Brain microvascular endothelial cell (primary cell): Measurements from ENCODE around the gene IL16.

Source experiments
- DNase-seq: peaks from one replicate; pipeline ENCODE4 v3.0.0-alpha.2; 2020
- H3K27ac ChIP-seq: fragments of 250-450 bp; sonication (Bioruptor Pico); 2 replicates; pipeline ENCODE4 v1.5.1; 2020; ENCODE audit warnings: mild to moderate bottlenecking, moderate library complexity
- H3K27me3 ChIP-seq: fragments of 250-450 bp; sonication (Bioruptor Pico); replicated peaks from 2 replicates; pipeline ENCODE4 v1.5.1; 2020; ENCODE audit warnings: mild to moderate bottlenecking
- H3K36me3 ChIP-seq: fragments of 250-450 bp; sonication (Bioruptor Pico); replicated peaks from 2 replicates; pipeline ENCODE4 v1.5.1; 2020; ENCODE audit warnings: mild to moderate bottlenecking
- H3K4me3 ChIP-seq: 2 replicates; pipeline ENCODE4 v1.5.1; 2011; ENCODE audit warnings: low read depth, mild to moderate bottlenecking, control low read depth, low read length, moderate library complexity
- CTCF ChIP-seq: IDR thresholded peaks from 2 replicates; pipeline ENCODE4 v1.5.1; 2011; ENCODE audit warnings: low read depth, mild to moderate bottlenecking, moderate library complexity, low read length, control low read depth, inconsistent platforms; ENCODE audit errors: missing control alignments
- in situ Hi-C: cut with HindIII; loops from 2 replicates; pipeline ENCODE4 v1.10.0; 2017; ENCODE audit warnings: low sequenced_read_pairs, low pct_ligation_motif_present

Gene IL16

GRCh38 chr15:81303244-81304225, 106.9 kb downstream of the IL16 start:
- in situ Hi-C loops = no loop called here
- TF ChIP-seq CTCF = no peak
- Histone ChIP-seq H3K27me3 (no peaks in the 10 kb centered on the region), H3K4me3 (no peak overlapping the region), H3K36me3 (no peaks in the 10 kb centered on the region), H3K27ac (no peak overlapping the region)
- DNase-seq = peak; percentile 56

- DNase-seq = peak; percentile 68
- no peak for TF ChIP-seq CTCF
- in situ Hi-C loops = no loop called here
- Histone ChIP-seq H3K36me3 (no peaks in the 10 kb centered on the region), H3K27me3 (no peaks in the 10 kb centered on the region), H3K27ac (no peak overlapping the region), H3K4me3 (no peak overlapping the region)
Observed at GRCh38 chr15:81304226-81304625, 107.5 kb downstream of the IL16 start.

- TF ChIP-seq CTCF = no peak
- no peaks in the 10 kb centered on the region for H3K36me3 ChIP-seq
- no peaks in the 10 kb centered on the region for H3K27me3 ChIP-seq
- H3K27ac ChIP-seq = no peak overlapping the region
- no peak for DNase-seq
- H3K4me3 ChIP-seq = no peak overlapping the region
- in situ Hi-C loops = no loop called here
Observed at GRCh38 chr15:81308260-81308659, 111.6 kb downstream of the IL16 start.

GRCh38 chr15:81309647-81310450, 113.2 kb downstream of the IL16 start:
- DNase-seq = no peak
- Histone ChIP-seq H3K27ac (no peak overlapping the region), H3K36me3 (no peaks in the 10 kb centered on the region), H3K4me3 (no peak overlapping the region), H3K27me3 (no peaks in the 10 kb centered on the region)
- TF ChIP-seq CTCF = no peak
- in situ Hi-C loops = no loop called here

- DNase-seq = no peak
- Histone ChIP-seq H3K27ac (no peak overlapping the region), H3K36me3 (no peaks in the 10 kb centered on the region), H3K27me3 (no peaks in the 10 kb centered on the region), H3K4me3 (no peak overlapping the region)
- in situ Hi-C loops = no loop called here
- no peak for TF ChIP-seq CTCF
Observed at GRCh38 chr15:81310480-81310879, 113.8 kb downstream of the IL16 start.
